WTC11 (cell line): ENCODE data around the gene TBRG4. TPM values are rescaled to one million over a fixed set of nuclear protein-coding genes. Genes with fewer than 3 reads are reported as not detected.

Source experiments
- ATAC-seq: fragments of 200-7000 bp; cut with Tn5 transposase; 2 replicates; pipeline ENCODE4 v1.10.0; 2021; ENCODE audit warnings: mild to moderate bottlenecking, moderate library complexity
- CTCF ChIA-PET: fragments of 300-600 bp; sonication (Branson Sonifier 250); formaldehyde crosslinking; loops from one replicate; lab custom pipeline; 2021; ENCODE audit warnings: antibody characterized with exemption; lab: Charles Lee
- POLR2A ChIA-PET: fragments of 350-600 bp; sonication (Branson Sonifier 250); formaldehyde crosslinking; loops from one replicate; lab custom pipeline; 2021; ENCODE audit warnings: antibody characterized with exemption; lab: Charles Lee
- DNase-seq: peaks from one replicate; pipeline ENCODE4 v3.0.0; 2021; ENCODE audit warnings: low spot score
- H3K27ac Mint-ChIP-seq: 2 replicates; pipeline ENCODE4 v1.8.0; 2021; ENCODE audit warnings: mixed read lengths
- H3K27me3 Mint-ChIP-seq: 2 replicates; pipeline ENCODE4 v1.8.0; 2021; ENCODE audit warnings: low read depth, mild to moderate bottlenecking, moderate library complexity, mixed read lengths
- H3K36me3 Mint-ChIP-seq: 2 replicates; pipeline ENCODE4 v1.8.0; 2021; ENCODE audit warnings: mixed read lengths
- H3K4me1 Mint-ChIP-seq: 2 replicates; pipeline ENCODE4 v1.8.0; 2022; ENCODE audit warnings: mixed read lengths
- H3K4me3 Mint-ChIP-seq: 2 replicates; pipeline ENCODE4 v1.8.0; 2021; ENCODE audit warnings: mild to moderate bottlenecking, moderate library complexity, mixed read lengths
- H3K9me3 Mint-ChIP-seq: 2 replicates; pipeline ENCODE4 v1.8.0; 2021; ENCODE audit warnings: mixed read lengths
- CBFB ChIP-seq: sonication (generic); formaldehyde crosslinking; IDR thresholded peaks from 2 replicates; pipeline ENCODE4 v1.8.1; 2022; ENCODE audit warnings: mild to moderate bottlenecking, low read depth, missing genetic modification reagents
- CREB1 ChIP-seq: sonication (generic); formaldehyde crosslinking; IDR thresholded peaks from 2 replicates; pipeline ENCODE4 v1.8.0; 2023; ENCODE audit warnings: mild to moderate bottlenecking, missing genetic modification reagents
- ELF4 ChIP-seq: sonication (generic); formaldehyde crosslinking; IDR thresholded peaks from 2 replicates; pipeline ENCODE4 v1.8.1; 2022; ENCODE audit warnings: low read depth, mild to moderate bottlenecking, moderate library complexity, missing genetic modification reagents
- ERG ChIP-seq: fragments of 250-450 bp; sonication (Bioruptor Pico); IDR thresholded peaks from 2 replicates; pipeline ENCODE4 v1.8.0; 2021; ENCODE audit warnings: mild to moderate bottlenecking
- ETV6 ChIP-seq: sonication (generic); formaldehyde crosslinking; IDR thresholded peaks from 2 replicates; pipeline ENCODE4 v1.8.1; 2022; ENCODE audit warnings: mild to moderate bottlenecking, missing genetic modification reagents
- HMGXB4 ChIP-seq: sonication (generic); formaldehyde crosslinking; IDR thresholded peaks from 2 replicates; pipeline ENCODE4 v1.8.1; 2023; ENCODE audit warnings: mild to moderate bottlenecking, moderate library complexity, missing genetic modification reagents
- IRF2 ChIP-seq: sonication (generic); formaldehyde crosslinking; IDR thresholded peaks from 2 replicates; pipeline ENCODE4 v1.8.0; 2022; ENCODE audit warnings: low read depth, missing genetic modification reagents, borderline replicate concordance
- MYBL2 ChIP-seq: sonication (generic); formaldehyde crosslinking; IDR thresholded peaks from 2 replicates; pipeline ENCODE4 v1.8.1; 2023; ENCODE audit warnings: mild to moderate bottlenecking, moderate library complexity, missing genetic modification reagents
- PRRX2 ChIP-seq: fragments of 250-450 bp; sonication (Bioruptor Pico); IDR thresholded peaks from 2 replicates; pipeline ENCODE4 v1.8.0; 2021; ENCODE audit warnings: mild to moderate bottlenecking
- SMAD4 ChIP-seq: sonication (generic); formaldehyde crosslinking; IDR thresholded peaks from 2 replicates; pipeline ENCODE4 v1.8.0; 2022; ENCODE audit warnings: mild to moderate bottlenecking, missing genetic modification reagents
- SOX15 ChIP-seq: fragments of 250-450 bp; sonication (Bioruptor Pico); IDR thresholded peaks from 2 replicates; pipeline ENCODE4 v1.9.0; 2021; ENCODE audit warnings: mild to moderate bottlenecking
- TEAD4 ChIP-seq: sonication (generic); formaldehyde crosslinking; IDR thresholded peaks from 2 replicates; pipeline ENCODE4 v1.8.0; 2022; ENCODE audit warnings: mild to moderate bottlenecking, missing genetic modification reagents
- ZBTB43 ChIP-seq: sonication (generic); formaldehyde crosslinking; IDR thresholded peaks from 2 replicates; pipeline ENCODE4 v1.8.1; 2023; ENCODE audit warnings: mild to moderate bottlenecking, missing genetic modification reagents
- ZNF263 ChIP-seq: sonication (generic); formaldehyde crosslinking; IDR thresholded peaks from 2 replicates; pipeline ENCODE4 v1.8.1; 2022; ENCODE audit warnings: low read depth, mild to moderate bottlenecking, moderate library complexity, missing genetic modification reagents
- ZNF317 ChIP-seq: sonication (generic); formaldehyde crosslinking; IDR thresholded peaks from 2 replicates; pipeline ENCODE4 v1.8.1; 2023; ENCODE audit warnings: low read depth, mild to moderate bottlenecking, moderate library complexity, missing genetic modification reagents, borderline replicate concordance
- ZNF512 ChIP-seq: sonication (generic); formaldehyde crosslinking; IDR thresholded peaks from 2 replicates; pipeline ENCODE4 v1.8.1; 2022; ENCODE audit warnings: missing genetic modification reagents, borderline replicate concordance
- ZSCAN18 ChIP-seq: fragments of 250-450 bp; sonication (Bioruptor Pico); IDR thresholded peaks from 2 replicates; pipeline ENCODE4 v2.1.2; 2022; ENCODE audit warnings: mild to moderate bottlenecking, moderate library complexity
- total RNA-seq: library from RNA; stranded (reverse); gene quantifications from 3 replicates; pipeline ENCODE4 v1.2.3, GENCODE V29; 2021
- TF ChIP-seq, protein P1 (sequence below): sonication (generic); formaldehyde crosslinking; IDR thresholded peaks from 2 replicates; pipeline ENCODE4 v1.8.1; 2022; ENCODE audit warnings: mild to moderate bottlenecking, moderate library complexity, missing genetic modification reagents
- TF ChIP-seq, protein P2 (sequence below): sonication (generic); formaldehyde crosslinking; IDR thresholded peaks from 2 replicates; pipeline ENCODE4 v1.8.1; 2023; ENCODE audit warnings: mild to moderate bottlenecking, missing genetic modification reagents, moderate library complexity

Gene TBRG4
- total RNA-seq, 1 experiment from 2014 or later = 167 TPM

- TF ChIP-seq ZNF512 (CRISPR knock-in tag) = no peak
- TF ChIP-seq SOX15 (CRISPR knock-in tag) = no peak
- TF ChIP-seq IRF2 (CRISPR knock-in tag) = no peak
- no peak for TF ChIP-seq CBFB
- TF ChIP-seq PRRX2 (CRISPR knock-in tag) = no peak
- TF ChIP-seq ERG (CRISPR knock-in tag) = no peak
- no peak for TF ChIP-seq TEAD4 (CRISPR knock-in tag)
- no peak for TF ChIP-seq ZBTB43 (CRISPR knock-in tag)
- no peak for TF ChIP-seq ETV6 (CRISPR knock-in tag)
- no peak for TF ChIP-seq HMGXB4
These were observed 20.4 kb upstream of the TBRG4 start (continued) for GRCh38 chr7:45131891-45132290.

DNA sequence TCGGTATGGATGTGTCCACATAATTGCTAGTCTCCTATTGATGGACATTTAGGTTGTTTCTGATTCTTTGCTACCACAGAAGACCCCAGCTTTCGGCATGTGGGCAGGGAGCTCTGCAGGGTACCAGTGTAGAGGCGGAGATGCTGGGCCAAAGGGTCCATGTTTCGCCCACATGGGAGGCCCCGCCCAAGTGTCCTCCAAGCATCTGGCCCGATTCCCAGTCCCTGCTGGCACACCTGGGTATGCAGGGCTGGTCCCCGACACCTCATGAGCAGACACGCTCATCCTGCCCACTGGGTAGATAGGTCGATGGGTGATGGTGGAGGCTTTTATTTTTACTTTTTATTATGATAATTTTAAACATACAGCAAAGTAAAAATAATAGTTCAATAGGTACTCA, 19.4 kb upstream of the TBRG4 start:
- DNase-seq = no peak
- H3K27ac Mint-ChIP-seq = no peak overlapping the region
- ChIA-PET POLR2A (no interaction called here), CTCF (interaction anchor here (0.6 to 2.0 kb wide), 3 partner anchors 17 to 392 kb away, joined by 3 to 9 read pairs (median 3); no protein-coding TSS in a partner anchor)
- no peak for ATAC-seq
- H3K36me3 Mint-ChIP-seq = no peaks in the 10 kb centered on the region
- H3K9me3 Mint-ChIP-seq = no peaks in the 10 kb centered on the region
- H3K4me3 Mint-ChIP-seq = no peak overlapping the region
- H3K4me1 Mint-ChIP-seq = peaks cover 3% of the 10 kb centered on the region
- H3K27me3 Mint-ChIP-seq = no peaks in the 10 kb centered on the region
- TF ChIP-seq MYBL2 (CRISPR knock-in tag) (no peak), CREB1 (no peak), ELF4 (CRISPR knock-in tag) (no peak), ERG (CRISPR knock-in tag) (no peak), ZSCAN18 (CRISPR knock-in tag) (no peak), SOX15 (CRISPR knock-in tag) (no peak), ZNF317 (CRISPR knock-in tag) (no peak), ZNF263 (CRISPR knock-in tag) (no peak), SMAD4 (CRISPR knock-in tag) (no peak)
- TF ChIP-seq, protein P1, sequence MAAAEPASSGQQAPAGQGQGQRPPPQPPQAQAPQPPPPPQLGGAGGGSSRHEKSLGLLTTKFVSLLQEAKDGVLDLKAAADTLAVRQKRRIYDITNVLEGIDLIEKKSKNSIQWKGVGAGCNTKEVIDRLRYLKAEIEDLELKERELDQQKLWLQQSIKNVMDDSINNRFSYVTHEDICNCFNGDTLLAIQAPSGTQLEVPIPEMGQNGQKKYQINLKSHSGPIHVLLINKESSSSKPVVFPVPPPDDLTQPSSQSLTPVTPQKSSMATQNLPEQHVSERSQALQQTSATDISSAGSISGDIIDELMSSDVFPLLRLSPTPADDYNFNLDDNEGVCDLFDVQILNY (CRISPR knock-in tag) = no peak
- TF ChIP-seq, protein P2, sequence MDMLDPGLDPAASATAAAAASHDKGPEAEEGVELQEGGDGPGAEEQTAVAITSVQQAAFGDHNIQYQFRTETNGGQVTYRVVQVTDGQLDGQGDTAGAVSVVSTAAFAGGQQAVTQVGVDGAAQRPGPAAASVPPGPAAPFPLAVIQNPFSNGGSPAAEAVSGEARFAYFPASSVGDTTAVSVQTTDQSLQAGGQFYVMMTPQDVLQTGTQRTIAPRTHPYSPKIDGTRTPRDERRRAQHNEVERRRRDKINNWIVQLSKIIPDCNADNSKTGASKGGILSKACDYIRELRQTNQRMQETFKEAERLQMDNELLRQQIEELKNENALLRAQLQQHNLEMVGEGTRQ (CRISPR knock-in tag) = no peak
- TF ChIP-seq, all 79 proteins: peak for 0
